Breast epithelium (tissue), 3 donors: Measurements from ENCODE around the gene TUB.

Source experiments
- POLR2AphosphoS5 ChIP-seq, 3 donors: sonication (generic); formaldehyde crosslinking; IDR thresholded peaks; one replicate each; pipeline ENCODE4 v1.6.1; 2017; ENCODE audit warnings: antibody characterized with exemption in 3 of 3
- TF ChIP-seq, protein P1 (sequence below), 3 donors: fragments of 450-650 bp; IDR thresholded peaks; one replicate each; pipeline ENCODE4 v1.5.1; 2016 to 2017; ENCODE audit warnings: antibody characterized with exemption in 3 of 3, mild to moderate bottlenecking in 3 of 3, moderate library complexity in 3 of 3

DNA sequence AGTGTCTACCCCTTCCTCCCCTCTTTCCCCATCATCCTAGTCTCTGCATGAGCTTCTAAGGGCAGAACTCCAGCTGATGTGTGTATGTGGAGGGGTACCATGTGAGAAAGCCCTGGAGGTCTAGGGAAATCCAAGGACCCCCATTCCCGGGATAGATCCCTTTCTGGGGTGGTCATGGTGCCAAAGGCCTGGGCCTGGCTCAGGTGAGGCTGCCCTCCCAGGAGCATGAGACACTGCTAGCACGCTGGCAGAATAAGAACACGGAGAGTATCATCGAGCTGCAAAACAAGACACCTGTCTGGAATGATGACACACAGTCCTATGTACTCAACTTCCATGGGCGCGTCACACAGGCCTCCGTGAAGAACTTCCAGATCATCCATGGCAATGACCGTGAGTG is 19.6 kb downstream of the TUB start:
- TF ChIP-seq, protein P1, sequence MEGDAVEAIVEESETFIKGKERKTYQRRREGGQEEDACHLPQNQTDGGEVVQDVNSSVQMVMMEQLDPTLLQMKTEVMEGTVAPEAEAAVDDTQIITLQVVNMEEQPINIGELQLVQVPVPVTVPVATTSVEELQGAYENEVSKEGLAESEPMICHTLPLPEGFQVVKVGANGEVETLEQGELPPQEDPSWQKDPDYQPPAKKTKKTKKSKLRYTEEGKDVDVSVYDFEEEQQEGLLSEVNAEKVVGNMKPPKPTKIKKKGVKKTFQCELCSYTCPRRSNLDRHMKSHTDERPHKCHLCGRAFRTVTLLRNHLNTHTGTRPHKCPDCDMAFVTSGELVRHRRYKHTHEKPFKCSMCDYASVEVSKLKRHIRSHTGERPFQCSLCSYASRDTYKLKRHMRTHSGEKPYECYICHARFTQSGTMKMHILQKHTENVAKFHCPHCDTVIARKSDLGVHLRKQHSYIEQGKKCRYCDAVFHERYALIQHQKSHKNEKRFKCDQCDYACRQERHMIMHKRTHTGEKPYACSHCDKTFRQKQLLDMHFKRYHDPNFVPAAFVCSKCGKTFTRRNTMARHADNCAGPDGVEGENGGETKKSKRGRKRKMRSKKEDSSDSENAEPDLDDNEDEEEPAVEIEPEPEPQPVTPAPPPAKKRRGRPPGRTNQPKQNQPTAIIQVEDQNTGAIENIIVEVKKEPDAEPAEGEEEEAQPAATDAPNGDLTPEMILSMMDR (IDR thresholded peaks at IDR 0.05): no peak
- TF ChIP-seq POLR2AphosphoS5 (IDR thresholded peaks at IDR 0.05): no peak
